GM12865 (cell line): Measurements from ENCODE around the gene BEX4.
"Not testable (repeated sequence)": the region's sequence is repeated elsewhere in the genome, so short reads cannot be mapped to it uniquely, and the experiment has no call there.

Source experiments
- DNase-seq: peaks from one replicate; pipeline ENCODE4 v3.0.0; 2010; ENCODE audit warnings: low read depth
- H3K4me3 ChIP-seq: 2 replicates; pipeline ENCODE4 v1.5.1; 2011; ENCODE audit warnings: mild to moderate bottlenecking, low read depth, low read length, control low read depth
- CTCF ChIP-seq: IDR thresholded peaks from 2 replicates; pipeline ENCODE4 v1.5.1; 2011; ENCODE audit warnings: low read length, control low read depth, low read depth, inconsistent platforms; ENCODE audit not compliant: insufficient read depth; ENCODE audit errors: missing control alignments

Gene BEX4

GRCh38 chrX:103214870-103215424 is at the start of gene BEX4:
BEX4 (plus strand) TSS chrX:103215108; CDS start chrX:103216154, 1,046 bp downstream.
- DNase-seq: peak; percentile 68
- H3K4me3 ChIP-seq: peak within 1 kb of the TSS; percentile 66

DNA sequence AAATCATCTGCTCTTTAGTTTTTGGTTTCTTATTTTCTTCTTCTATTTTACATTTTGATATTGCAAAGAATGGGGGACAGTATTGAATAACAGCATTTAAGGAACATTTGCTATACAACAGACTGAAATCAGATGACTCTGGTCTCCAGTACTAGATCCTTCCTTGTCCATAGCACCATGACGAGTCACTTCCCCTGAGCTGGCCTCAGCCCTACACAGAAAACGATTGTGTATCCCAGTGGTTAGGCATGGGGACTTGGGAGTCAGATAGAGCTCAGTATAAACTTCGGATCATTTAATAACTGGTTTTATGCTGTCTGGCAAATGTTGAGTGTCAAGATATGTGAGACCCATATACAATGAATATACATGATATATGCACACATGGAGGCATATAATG is 44.7 kb upstream of the BEX4 start:
- DNase-seq: no peak
- H3K4me3 ChIP-seq: no peak overlapping the region
- TF ChIP-seq CTCF: no peak

More at GRCh38 chrX:103214870-103215424, at the start of gene BEX4:
- no peak for TF ChIP-seq CTCF

- DNase-seq: no peak
- TF ChIP-seq CTCF: no peak
- no peak overlapping the region for H3K4me3 ChIP-seq
Observed at GRCh38 chrX:103171353-103171752, 43.6 kb upstream of the BEX4 start.

DNA sequence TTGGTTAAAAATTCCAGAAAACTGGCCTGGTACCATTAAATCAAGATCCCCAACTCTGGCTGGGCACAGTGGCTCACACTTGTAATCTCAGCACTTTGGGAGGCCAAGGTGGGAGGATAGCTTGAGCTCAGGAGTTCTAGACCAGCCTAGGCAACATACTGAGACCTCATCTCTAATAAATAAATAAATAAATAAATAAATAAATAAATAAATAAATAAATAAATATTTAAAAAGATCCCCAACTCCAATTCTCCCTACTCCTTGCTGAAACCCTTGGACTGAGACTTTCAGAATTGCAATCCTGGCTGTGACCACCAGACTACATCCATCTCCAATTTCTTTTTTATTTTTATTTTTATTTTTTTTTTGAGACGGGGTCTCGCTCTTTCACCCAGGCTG is 39.7 kb upstream of the BEX4 start:
- not testable (repeated sequence) for DNase-seq, H3K4me3 ChIP-seq

- peak; percentile 62 for TF ChIP-seq CTCF
- no peak overlapping the region for H3K4me3 ChIP-seq
- peak; percentile 41 for DNase-seq
Observed at GRCh38 chrX:103175944-103176753, 38.8 kb upstream of the BEX4 start.

DNA sequence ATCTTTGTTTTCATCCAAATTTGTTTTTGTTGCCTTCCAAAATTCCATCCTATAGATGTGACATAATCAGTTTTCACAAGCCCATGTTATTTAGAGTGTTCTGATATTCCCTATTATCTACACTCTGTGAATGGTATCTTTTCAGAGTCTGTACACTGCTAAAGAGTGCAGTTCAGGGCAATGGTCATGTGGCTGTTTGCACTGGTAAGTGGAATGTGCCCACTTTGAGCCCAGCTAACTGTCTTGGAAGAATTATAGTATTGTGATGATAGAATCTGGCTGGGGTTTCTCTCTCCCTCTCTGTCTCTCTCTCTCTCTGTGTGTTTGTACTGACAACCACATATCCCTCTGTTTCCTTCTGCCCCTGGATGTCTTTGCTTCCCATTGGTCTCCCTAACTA is 37.4 kb upstream of the BEX4 start:
- H3K4me3 ChIP-seq: no peak overlapping the region
- no peak for TF ChIP-seq CTCF
- no peak for DNase-seq

GRCh38 chrX:103183912-103184311 is 31.0 kb upstream of the BEX4 start:
- no peak for TF ChIP-seq CTCF
- DNase-seq: no peak
- H3K4me3 ChIP-seq: no peak overlapping the region
